Measurements from ENCODE around the gene FDXACB1.

FDXACB1 gene

DNA sequence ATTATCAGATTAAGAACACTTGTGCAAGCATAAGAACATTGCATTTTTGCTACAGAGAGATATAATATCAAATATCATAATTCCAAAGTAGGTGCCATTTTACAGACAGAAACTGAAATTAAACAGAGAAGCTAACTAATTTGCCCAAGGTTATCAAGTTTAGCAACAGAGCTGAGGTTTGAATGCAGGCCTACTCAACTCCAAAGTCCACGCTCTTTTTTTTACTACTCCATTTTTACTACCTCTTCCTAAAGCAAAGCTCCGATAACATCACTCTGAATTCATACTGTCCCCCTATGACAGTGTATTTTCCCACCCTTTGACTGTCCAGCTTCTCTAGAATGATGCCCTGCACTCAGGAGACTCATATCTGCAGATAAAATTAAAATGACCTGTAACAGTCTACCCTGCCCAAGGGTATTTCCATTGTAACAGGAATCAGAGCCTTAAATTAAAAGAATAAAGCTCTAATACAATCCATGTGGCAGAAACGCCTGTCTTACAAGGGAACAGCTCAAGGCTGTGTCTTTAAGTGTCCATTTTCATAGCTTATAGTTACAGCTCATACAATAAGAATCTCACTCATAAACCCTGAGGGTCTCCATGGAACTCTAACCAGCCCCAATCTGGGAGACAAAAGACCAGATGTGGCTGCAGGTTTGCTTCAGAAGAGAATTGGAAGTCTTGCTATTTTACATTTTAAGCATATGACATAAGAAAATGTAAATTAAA is 44.4 kb downstream of the FDXACB1 start:
- Histone ChIP-seq H3K27me3 (ENCODE audit: insufficient read depth, low read depth, severe bottlenecking) (no peaks in the 10 kb centered on the region), H3K36me3 (peaks cover 35% of the 10 kb centered on the region), H3K9me3 (ENCODE audit: severe bottlenecking) (no peaks in the 10 kb centered on the region)

DNA sequence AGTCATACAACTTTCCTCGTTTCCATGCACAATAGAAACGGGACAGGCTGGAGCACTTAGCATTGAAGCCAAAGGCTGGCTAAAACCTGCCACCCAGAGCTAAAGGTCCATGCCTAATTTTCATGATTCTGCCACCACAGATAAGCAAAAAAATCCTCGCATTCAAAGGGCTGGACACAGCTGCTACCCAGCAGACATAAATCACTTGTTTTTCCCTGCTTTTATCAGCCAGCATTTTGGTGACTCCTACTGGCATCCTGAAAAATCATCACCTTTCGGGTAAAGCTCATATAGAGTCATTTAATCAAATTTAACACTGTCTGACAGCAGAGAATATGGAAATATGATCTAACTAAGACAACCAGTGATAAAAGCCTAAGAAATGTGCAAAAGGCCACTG is 45.4 kb downstream of the FDXACB1 start:
- peak; percentile 16 for DNase-seq

More for the DNA sequence above, 44.4 kb downstream of the FDXACB1 start:
- Histone ChIP-seq H3K4me3 (ENCODE audit: low read depth, low read length) (no peak overlapping the region), H3K27ac (no peak overlapping the region)
- TF ChIP-seq CTCF (IDR thresholded peaks at IDR 0.05; ENCODE audit: low read depth, low read length), result no peak
- no peak for DNase-seq

DNA sequence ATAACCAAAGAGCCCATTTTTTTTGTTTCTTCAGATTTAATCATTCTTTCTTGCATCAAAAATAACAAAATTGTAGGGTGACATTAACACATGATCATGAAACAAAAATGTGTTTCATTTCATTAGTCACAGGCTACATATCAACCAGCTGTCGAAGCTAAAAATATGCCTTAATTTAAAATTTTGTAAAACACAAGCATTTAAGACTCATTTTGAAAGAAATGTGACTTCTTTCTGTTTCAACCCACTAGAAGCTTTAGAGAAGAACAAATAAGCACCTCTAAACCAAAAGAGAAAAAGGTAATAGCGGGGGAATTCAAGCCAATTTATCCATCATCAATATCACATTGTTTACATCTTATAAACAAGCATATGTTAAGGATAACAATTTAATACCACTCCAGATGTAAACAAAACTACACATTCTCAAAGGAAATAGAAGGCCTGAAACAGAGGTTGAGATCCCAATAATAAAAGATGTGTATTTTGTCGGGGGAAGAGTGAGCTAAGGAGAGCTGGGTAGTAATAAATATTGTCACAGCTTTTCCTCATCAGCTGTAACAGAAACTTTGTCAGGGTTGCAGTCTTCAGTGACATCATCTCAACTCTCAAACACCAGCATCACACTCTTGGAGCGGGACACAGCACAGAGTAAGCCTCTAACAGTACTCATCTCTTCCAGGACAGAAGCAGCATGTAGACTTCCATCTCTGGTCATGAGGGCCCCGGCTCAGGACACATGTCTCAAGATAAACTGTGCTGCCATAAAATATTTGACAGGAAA is 49.6 kb downstream of the FDXACB1 start:
- Histone ChIP-seq H3K4me3 (ENCODE audit: low read depth, low read length) (no peak overlapping the region), H3K36me3 (peaks cover 3% of the 10 kb centered on the region; the same call in 1 of the 2 replicates), H3K9me3 (ENCODE audit: severe bottlenecking) (no peaks in the 10 kb centered on the region), H3K27me3 (ENCODE audit: insufficient read depth, low read depth, severe bottlenecking) (no peaks in the 10 kb centered on the region), H3K27ac (no peak overlapping the region)
- no peak for DNase-seq
- no peak for TF ChIP-seq CTCF (IDR thresholded peaks at IDR 0.05; ENCODE audit: low read depth, low read length)

More for the DNA sequence above, 45.4 kb downstream of the FDXACB1 start:
- Histone ChIP-seq H3K36me3 (peaks cover 35% of the 10 kb centered on the region), H3K4me3 (ENCODE audit: low read depth, low read length) (no peak overlapping the region), H3K27ac (no peak overlapping the region), H3K27me3 (ENCODE audit: insufficient read depth, low read depth, severe bottlenecking) (no peaks in the 10 kb centered on the region), H3K9me3 (ENCODE audit: severe bottlenecking) (no peaks in the 10 kb centered on the region)
- TF ChIP-seq CTCF (IDR thresholded peaks at IDR 0.05; ENCODE audit: low read depth, low read length), result peak; percentile 10; the same call in 1 of the 2 replicates

DNA sequence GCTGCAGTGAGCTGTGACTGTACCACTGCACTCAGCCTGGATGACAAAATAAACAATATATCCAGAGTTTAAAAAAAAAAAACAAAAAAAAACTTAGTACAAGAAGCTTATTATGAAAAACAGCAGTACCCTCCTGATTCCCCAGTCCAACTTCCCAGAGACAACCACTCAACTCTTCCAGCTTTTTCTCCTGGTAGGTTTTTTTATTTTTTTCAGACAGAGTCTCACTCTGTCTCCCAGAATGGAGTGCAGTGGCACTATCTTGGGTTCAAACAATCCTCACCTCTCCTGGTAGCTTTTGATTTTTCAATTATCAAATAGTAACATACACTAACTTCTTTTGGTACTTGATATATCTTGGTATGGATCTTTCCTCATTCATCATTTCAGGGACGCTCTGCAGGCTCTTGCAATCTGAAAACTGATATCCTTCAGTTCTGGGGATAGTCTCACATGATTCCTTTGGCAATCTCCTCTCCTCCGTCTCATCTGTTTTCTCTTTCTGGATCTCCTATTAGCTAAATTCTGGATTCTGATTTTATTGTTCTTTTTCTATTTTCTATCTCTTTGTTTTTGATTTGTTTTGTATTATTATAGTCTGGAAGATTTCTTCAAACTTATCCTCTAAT is 52.5 kb downstream of the FDXACB1 start:
- Histone ChIP-seq H3K36me3 (peaks cover 3% of the 10 kb centered on the region; the same call in 1 of the 2 replicates), H3K27me3 (ENCODE audit: insufficient read depth, low read depth, severe bottlenecking) (no peaks in the 10 kb centered on the region), H3K27ac (no peak overlapping the region), H3K4me3 (ENCODE audit: low read depth, low read length) (no peak overlapping the region), H3K9me3 (ENCODE audit: severe bottlenecking) (no peaks in the 10 kb centered on the region)
- no peak for TF ChIP-seq CTCF (IDR thresholded peaks at IDR 0.05; ENCODE audit: low read depth, low read length)
- DNase-seq, result no peak
